ENCODE data around the gene TMSB4X. TPM values are rescaled to one million over a fixed set of nuclear protein-coding genes. Genes with fewer than 3 reads are reported as not detected.
"Not testable (repeated sequence)": the region's sequence is repeated elsewhere in the genome, so short reads cannot be mapped to it uniquely, and the experiment has no call there.

Gene TMSB4X
- total RNA-seq, 4 donors from 2014 or later = 1,261 to 2,736 (median 1,532) TPM

GRCh38 chrX:13014111-13015096 is 39.5 kb downstream of the TMSB4X start:
- DNase-seq (ENCODE audit: low spot score in 2 of 2) = no peak
- WGBS, 2 donors = 69 to 76% methylated on average over 7 of the region's 7 CpGs
- TF ChIP-seq CTCF (IDR thresholded peaks at IDR 0.05) (no peak), POLR2A (IDR thresholded peaks at IDR 0.05) (no peak)
- no peak overlapping the region for H3K4me3 ChIP-seq (ENCODE audit: low read depth, poor library complexity, severe bottlenecking)
- intact Hi-C loops (cut with DNase I; ENCODE audit: low total_unique reads) = no loop called here

GRCh38 chrX:13015536-13016236 is 40.8 kb downstream of the TMSB4X start:
- TF ChIP-seq CTCF (IDR thresholded peaks at IDR 0.05) (no peak), POLR2A (IDR thresholded peaks at IDR 0.05) (no peak)
- 74 to 87% methylated on average over 3 of the region's 3 CpGs for WGBS, 2 donors
- intact Hi-C loops (cut with DNase I; ENCODE audit: low total_unique reads) = no loop called here
- no peak overlapping the region for H3K4me3 ChIP-seq (ENCODE audit: low read depth, poor library complexity, severe bottlenecking)
- no peak for DNase-seq (ENCODE audit: low spot score in 2 of 2)

GRCh38 chrX:13016731-13017130 is 41.8 kb downstream of the TMSB4X start:
- intact Hi-C loops (cut with DNase I; ENCODE audit: low total_unique reads) = not testable (repeated sequence)
- 81 to 90% methylated on average over 6 of the region's 6 CpGs for WGBS, 2 donors

GRCh38 chrX:13022926-13023325 is 48.0 kb downstream of the TMSB4X start:
- no peak overlapping the region for H3K4me3 ChIP-seq (ENCODE audit: low read depth, poor library complexity, severe bottlenecking)
- intact Hi-C loops (cut with DNase I; ENCODE audit: low total_unique reads) = no loop called here
- 67 to 96% methylated on average over 2 of the region's 2 CpGs for WGBS, 2 donors
- TF ChIP-seq CTCF (IDR thresholded peaks at IDR 0.05) (no peak), POLR2A (IDR thresholded peaks at IDR 0.05) (no peak)
- no peak for DNase-seq (ENCODE audit: low spot score in 2 of 2)

More at GRCh38 chrX:13016731-13017130, 41.8 kb downstream of the TMSB4X start:
- DNase-seq (ENCODE audit: low spot score in 2 of 2); H3K4me3 ChIP-seq (ENCODE audit: low read depth, poor library complexity, severe bottlenecking): not testable (repeated sequence)

- TF ChIP-seq POLR2A (IDR thresholded peaks at IDR 0.05) (no peak), CTCF (IDR thresholded peaks at IDR 0.05) (no peak)
- no peak overlapping the region for H3K4me3 ChIP-seq (ENCODE audit: low read depth, poor library complexity, severe bottlenecking)
These were observed 48.7 kb downstream of the TMSB4X start for GRCh38 chrX:13023567-13023966.

GRCh38 chrX:13023979-13024378 is 49.1 kb downstream of the TMSB4X start:
- intact Hi-C loops (cut with DNase I; ENCODE audit: low total_unique reads) = no loop called here
- no peak for DNase-seq (ENCODE audit: low spot score in 2 of 2)
- TF ChIP-seq CTCF (IDR thresholded peaks at IDR 0.05) (no peak), POLR2A (IDR thresholded peaks at IDR 0.05) (no peak)
- WGBS, 2 donors = 80 to 95% methylated on average over 4 of the region's 4 CpGs
- no peak overlapping the region for H3K4me3 ChIP-seq (ENCODE audit: low read depth, poor library complexity, severe bottlenecking)

More at GRCh38 chrX:13023567-13023966, 48.7 kb downstream of the TMSB4X start:
- intact Hi-C loops (cut with DNase I; ENCODE audit: low total_unique reads) = no loop called here
- WGBS, 2 donors = 91 to 100% methylated on average over 3 of the region's 3 CpGs
- DNase-seq (ENCODE audit: low spot score in 2 of 2) = no peak
